ENCODE data around the gene KIF1A.

KIF1A gene

DNA sequence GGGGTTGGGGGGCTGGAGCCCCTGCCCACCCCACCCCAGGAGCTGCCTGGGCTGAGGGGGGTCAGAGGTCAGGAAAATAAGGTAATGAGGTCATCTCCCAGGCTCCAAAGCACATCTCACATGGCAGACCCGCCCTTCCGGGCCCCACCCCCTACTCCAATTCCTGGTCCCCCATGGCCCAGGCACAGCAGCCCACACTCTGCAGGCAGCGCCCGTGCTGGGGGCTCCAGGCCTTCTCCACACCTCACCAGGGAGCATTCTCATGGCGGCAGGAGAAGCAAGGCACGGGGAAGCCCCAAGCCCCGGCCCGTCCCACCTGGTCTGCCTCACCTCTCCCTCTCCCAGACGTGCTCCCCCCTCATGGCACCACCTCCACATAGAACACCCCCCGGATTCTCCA lies 84.5 kb downstream of the KIF1A start:
- no peak for DNase-seq (ENCODE audit: low spot score)

DNA sequence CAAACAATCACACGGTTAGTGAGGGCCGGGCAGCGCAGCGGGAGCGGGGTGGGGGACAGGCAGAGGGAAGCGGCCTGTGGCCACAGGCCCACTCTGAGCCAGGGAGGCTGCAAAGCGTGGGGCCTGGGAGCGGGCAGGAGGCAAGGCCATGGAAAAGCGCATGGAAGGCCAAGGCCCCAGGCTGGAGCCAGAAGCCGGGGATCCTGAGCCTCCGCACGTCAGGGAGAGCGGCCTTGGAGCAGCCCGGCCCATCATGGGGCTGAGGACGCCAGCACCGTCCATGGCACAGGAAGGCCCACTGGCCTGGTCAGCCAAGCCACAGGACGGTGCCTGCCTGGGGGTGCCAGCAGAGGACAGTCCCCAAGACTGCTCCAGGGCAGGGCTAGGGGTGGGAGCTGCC lies 85.3 kb downstream of the KIF1A start:
- no peak for DNase-seq (ENCODE audit: low spot score)

DNA sequence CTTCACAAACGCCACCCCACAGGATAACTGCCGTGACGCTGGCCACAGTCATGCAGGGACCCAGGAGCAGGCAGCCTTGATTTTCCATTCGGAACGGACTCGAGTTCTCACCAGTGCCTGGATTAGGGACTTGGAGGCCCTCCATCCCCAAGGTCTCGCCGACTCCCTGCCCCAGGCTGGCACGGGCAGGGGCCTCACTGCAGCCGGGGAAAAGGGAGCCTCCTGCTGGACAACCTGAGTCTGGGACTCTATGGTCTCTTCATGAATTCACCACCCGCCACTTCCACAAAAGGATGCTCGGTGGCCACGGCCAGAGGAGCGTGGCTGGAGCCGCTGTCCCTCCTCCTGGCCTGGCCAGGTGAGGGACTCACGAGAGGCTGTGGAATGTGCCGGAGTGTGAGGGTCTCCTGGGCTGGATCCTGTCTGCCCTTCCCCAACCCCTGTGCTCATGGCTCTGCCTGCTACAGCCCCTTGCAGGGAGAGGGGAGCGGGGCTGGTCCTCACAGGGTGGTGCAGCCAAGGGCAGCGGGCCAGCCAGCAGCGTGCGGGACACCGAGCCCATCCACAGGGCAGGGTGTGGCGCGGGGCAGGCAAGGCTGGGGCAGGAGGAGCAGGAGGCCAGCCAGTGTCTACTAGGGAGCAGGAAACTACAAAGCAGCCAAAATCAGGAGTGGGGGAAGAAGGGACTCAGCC lies 86.1 kb downstream of the KIF1A start:
- DNase-seq (ENCODE audit: low spot score), result no peak

DNA sequence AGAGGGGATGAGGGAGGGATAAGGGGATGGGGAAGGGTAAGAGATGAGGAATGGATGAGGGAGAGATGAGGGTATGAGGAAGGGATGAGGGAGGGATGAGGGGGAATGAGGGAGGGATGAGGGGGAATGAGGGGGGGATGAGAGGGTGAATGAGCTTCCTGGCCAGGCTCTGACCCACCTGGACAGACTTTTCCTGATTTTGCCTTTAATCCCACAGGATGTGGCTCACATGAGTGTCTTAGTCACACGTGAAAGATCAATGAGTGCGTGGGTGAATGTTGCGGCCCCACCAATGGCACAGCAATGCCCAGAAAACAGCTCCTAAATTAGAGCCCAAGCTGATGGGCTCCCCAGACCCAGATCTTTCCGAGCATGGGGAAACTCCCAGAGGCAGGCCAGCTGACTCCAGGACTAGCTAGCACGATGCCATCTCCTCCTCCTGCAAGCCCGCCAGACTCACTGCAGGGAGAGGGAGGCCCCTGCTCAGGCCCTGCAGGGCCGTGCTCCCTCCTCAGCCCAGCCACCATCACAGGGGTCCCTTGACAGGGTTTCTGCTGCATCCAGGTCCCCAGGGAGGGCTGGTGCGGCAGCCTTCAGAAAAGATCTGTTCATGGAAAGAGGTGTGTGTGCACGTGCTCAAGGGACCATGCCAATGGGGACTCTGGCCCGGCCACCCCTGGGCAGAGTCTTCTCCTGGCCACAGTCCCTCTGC lies 87.0 kb downstream of the KIF1A start:
- no peak for DNase-seq (ENCODE audit: low spot score)

DNA sequence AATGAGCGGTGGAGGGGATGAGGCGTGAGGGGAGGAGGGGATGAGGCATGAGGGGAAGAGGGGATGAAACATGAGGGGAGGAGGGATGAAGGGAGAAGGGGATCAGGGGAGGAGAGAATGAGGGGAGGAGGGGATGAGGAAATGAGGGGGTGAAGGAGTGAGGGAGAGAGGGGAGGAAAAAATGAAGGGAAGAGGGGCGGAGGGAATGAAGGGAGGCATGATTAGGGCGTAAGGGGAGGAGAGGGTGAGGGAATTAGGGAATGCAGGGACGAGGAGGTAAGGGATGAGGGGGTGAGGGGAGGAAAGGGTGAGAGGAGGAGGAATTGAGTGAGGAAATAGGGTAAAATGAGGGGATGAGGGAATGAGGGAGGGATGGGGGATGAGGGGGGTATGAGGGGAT lies 87.8 kb downstream of the KIF1A start:
- no peak for DNase-seq (ENCODE audit: low spot score)

DNA sequence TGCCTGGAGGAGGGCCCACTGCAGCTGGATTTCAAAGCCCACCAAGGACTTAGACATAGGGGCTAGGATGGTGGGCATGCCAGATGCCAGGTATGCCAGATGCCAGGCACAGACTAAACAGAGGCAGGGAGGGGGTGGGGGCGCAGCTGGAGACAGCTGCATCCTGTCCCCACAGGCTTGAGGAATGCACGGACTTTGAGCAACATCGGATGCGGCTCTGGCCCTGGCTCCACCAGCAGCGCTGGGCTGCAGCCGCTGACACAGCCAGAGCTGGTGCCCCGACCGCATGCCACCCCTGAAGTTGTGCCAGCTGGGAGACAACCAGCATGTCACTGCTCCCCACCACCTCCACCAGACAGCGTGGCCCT lies 88.9 kb downstream of the KIF1A start:
- DNase-seq (ENCODE audit: low spot score), result no peak

DNA sequence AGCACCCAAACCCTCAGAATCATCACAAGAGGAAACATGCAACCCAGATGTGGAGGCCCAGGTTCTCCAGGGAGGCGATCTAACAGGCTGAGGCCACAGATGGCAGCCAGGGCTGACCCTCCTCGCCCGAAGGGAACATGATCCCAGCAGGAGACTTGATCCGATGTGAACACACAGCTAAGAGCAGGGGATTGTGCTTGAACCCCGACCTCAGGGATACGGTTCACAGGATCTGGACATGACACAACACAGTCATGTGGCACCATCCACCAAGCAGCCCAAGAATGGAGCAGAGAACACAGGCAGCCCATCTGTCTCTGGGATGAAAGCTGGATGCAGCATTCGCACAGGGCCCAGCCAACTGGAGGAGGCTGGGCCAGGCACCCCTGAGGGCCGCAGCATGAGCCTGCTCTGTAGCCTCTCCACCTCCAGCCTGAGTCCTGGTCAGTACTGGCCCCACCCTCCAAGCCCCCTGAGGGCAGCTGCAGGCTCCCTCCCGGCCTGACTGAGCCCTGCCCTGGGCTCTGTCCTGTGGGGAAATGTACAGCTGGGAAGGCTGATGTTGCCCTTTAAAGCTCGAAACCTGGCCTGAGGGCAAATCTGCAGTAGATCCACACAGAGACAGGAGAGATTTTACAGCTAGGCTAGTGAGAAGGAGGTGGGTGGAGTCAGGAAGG lies 89.4 kb downstream of the KIF1A start:
- no peak for DNase-seq (ENCODE audit: low spot score)

DNA sequence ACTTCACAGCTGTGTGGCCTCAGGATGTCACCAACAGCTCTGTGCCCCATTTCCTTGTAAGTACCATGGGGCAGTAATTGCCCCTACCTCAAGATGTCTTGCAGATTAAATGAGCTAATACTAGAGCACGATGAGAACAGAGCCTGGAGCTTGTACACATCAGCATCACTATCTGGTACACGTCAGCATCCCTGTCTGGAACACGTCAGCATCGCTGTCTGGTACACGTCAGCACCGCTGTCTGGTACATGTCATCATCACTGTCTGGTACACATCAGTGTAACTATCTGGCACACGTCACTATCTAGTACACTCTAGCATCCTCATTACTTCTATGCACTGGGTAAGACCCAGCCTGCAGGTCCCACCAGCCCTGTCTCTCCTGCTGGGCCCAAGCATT lies 91.2 kb downstream of the KIF1A start:
- DNase-seq (ENCODE audit: low spot score), result no peak

DNA sequence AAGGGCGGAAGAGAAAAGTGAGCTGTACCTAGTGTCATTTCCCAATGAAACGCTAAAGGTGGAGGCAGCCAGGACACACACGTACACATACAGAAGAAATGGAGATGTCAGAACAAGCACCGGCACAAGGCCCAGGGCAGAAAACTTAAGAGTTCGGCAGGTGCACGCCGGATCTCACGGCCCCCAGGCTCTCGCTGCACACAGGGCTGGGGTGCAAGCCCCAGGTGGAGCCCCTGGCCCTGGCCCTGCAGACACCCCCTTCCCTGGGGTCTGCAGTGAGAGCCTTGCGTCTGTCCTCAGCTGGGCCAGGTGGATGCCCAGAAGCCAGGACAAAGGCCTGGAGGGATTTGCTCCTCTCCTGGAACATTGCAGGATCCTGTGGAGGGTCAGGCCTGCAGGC lies 91.7 kb downstream of the KIF1A start:
- DNase-seq (ENCODE audit: low spot score), result no peak

DNA sequence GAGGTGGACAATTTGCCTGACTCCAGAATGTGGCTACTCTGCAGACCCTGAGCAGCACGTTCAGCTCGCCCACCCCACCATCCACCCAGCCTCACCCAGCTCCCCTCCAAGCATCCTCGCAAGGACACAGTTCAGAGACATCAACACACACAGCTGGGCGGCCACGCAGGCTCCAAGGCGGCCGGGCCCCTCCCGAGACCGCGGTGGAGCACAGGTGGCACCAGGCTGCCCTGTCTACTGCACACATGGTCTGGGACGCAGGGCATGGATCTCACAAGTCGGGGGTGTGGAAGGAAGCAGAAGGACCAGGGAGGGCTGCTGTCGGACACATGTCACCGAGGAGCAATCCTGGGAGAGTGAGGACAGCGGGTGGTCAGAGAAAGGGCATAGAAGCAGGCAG lies 92.1 kb downstream of the KIF1A start:
- no peak for DNase-seq (ENCODE audit: low spot score)

DNA sequence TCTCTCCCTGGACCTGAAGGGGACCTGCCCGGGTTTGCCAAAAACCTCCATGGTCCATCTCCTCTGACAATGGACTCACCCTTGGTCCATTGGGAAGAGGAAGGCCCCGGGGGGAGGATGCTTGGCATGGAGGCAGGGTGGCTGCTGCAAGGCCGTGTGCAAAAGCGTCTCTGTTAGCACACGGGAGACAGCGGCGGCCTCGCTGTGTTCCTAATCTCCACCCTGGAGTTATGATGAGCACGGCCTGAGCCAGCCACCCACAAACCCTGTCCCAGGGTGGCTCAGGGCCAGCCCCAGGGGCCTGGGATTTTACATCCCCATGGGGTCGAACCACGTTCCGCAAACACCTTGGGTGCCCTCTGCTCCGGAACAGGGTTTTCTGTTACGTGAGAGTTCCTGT lies 92.6 kb downstream of the KIF1A start:
- no peak for DNase-seq (ENCODE audit: low spot score)

DNA sequence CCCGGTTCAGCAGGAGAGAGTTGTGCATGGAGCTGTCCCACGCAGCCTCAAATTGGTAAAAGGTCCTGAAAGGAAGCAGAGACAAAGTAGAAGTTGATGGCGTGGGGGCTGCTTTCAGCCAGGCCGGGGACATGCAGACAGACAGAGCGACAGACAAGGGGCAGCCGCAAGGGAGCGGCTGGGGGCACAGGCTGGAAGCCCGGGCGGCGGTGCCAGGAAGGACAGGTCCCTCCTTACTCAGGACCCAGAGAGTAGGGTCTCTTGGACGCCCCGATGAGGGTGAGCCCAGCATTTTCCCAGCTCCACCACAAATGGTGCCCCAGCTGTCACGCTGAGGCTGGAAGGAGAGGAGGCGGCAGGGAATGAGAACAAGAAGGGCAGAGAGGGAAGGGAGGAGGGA lies 93.1 kb downstream of the KIF1A start:
- no peak for DNase-seq (ENCODE audit: low spot score)

DNA sequence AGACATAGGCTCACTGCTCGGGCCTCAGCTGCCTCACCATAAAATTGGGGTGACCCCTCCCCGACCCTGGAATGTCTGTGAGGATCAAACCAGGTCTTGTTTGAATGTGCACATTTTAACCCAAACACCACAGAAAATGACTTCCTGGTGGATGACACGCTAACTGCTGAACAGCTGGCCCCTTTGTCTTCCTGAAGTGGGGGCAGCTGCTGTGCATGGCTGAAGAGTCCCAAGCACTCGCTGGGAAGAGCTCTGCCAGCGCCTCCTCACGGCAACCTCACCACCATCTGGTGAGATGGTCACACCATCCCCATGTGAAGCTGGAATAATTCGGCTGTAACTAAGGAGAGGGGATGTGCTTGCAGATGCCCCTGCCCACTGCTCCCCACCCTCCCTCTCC lies 94.3 kb downstream of the KIF1A start:
- DNase-seq (ENCODE audit: low spot score), result no peak

DNA sequence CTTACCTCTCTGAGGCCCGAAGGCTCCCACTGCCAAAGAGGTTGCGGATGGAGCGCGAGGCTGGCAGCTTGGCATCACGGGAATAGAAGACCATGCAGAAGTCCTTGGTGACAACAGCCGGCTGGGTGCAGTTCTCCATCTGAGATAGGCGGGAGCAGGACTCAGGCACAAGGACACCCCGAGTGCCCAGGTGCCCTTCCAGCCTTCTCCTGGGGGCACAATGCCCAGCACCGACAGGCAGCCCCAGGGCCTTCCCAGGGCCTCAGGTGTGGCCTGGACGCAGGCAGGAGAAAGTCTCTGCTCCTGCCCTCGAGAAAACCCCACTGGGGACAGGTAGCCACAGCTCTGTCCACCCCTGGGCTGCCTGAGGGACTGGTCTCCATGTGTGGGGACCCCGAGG lies 94.8 kb downstream of the KIF1A start:
- no peak for DNase-seq (ENCODE audit: low spot score)

DNA sequence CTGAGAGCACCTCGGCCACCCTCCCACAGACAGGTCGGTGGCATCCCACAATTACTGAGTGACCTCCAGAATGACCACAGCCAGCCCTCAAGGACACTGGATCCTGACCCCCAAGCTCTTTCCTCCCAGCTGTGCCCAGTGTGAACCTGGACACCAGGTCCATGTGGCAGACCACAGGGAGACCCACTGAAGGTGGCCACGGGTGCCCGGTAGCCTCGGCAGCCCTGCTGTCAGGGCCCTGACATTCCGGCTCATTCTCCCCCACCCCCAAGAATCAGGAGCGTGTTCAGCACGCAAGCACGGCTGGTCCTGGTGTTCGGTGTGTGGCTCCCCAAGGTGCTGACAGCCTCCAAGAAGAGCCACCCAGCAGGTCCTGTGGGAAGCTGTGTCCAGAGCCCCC lies 95.6 kb downstream of the KIF1A start:
- DNase-seq (ENCODE audit: low spot score), result no peak

DNA sequence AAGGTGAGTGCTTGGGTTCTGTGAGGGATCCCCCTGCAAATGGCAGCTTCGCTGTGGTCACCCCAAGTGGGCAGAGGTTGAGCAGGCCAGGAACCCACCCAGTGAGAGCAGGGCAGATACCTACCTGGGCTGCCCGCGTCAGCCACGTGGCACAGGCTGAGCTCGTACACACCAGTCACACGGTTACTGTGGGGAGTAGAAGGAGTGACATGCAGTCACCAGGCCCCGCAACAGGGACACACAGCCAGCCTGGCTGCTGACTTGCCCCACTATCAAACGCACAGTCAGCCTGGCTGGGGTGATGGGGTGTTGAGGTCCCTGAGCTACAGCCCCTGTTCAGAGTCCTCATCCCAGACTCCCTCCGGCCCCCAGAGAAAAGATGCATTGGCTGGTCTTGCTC lies 96.2 kb downstream of the KIF1A start:
- DNase-seq (ENCODE audit: low spot score), result no peak

DNA sequence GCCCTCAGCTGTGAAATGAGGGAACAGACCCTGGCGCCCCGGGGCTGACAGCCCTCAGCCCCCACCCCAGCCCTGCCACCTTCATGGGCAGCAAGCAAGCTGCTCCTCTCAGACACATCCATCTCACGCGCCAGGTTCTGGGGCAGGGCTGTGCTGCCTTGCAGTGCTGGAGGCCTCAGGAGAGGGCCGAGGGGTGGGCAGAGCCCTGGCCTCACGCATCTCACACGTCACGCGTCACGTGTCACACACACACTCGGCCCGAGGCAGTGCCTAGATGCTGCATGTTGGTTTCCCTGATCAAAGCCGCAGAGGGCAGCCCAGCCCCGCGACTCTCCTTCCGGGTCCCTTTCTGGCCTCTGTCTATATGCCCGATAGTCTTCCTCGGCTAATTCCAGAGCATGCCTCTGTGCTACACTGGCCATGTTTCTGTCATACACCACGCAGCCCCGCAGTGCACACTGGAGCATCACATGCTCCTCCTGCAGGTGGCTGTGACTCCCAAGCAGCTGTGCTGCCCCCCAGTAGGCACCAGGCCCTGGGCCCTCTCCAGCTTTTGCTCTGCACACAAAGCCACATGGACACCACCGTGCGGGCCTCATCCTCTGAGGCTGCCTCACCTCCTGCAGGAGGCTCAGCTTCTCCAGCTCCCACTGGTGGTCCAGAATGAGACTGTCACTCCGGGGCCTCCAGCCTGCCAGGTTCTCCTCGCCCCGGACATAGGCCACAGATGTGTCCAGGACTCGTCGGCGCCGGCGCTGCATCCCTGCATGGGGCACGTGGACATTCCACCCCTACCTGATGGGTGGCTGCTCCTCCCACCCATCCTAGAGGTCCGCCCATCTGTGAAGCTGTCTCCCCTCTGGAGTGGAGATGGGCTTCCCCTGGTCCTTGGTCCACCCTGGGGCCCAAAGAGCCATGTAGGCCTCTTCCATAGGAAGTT lies 97.0 kb downstream of the KIF1A start:
- DNase-seq (ENCODE audit: low spot score), result no peak

DNA sequence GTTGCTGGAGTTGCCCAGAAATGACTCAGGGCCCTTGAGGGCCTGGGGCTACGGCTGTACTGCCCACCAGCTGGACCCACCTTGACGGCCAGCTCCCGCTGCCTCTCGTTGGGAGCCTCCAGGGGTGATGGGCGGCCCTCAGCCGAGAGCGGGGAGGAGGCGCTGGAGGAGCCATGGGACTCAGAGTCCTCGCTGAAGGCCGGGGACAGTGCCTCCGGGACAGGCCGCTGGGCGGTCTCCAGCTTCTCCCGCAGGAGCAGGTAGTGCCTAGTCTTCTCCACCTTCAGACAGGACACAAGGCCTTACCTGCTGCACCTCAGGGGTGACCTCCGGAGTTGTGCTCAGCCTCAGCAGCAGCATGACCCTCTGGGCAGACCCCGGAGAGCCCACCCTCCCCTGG lies 97.6 kb downstream of the KIF1A start:
- DNase-seq (ENCODE audit: low spot score), result no peak

DNA sequence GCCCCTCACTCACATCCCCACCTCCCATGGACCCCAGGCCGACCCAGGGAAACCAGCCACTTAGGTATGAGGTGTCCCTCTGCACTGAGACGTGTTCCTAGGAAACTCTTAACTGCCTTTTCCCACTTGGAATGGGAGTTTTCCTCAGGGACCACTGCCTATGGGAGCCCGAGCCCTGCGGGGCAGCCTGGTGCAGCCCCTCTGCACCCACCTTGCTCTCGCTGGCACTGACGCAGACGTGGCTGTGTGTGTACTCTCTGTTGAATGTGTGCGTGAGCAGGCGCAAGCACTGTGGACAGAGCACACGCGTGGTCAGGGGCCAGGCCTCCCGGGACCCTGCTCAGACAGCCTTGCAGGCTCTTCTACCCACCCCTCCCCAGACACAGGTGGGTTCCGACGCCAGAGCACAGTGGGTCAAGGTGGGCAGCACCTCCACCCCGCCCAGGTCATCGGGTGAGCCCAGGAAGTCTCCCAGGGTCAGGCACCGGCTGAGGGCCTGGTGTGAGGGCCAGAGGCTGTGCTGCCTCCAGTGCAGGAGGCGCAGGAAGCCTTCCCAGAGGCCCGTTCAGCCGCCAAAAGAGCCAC lies 98.3 kb downstream of the KIF1A start:
- no peak for DNase-seq (ENCODE audit: low spot score)

DNA sequence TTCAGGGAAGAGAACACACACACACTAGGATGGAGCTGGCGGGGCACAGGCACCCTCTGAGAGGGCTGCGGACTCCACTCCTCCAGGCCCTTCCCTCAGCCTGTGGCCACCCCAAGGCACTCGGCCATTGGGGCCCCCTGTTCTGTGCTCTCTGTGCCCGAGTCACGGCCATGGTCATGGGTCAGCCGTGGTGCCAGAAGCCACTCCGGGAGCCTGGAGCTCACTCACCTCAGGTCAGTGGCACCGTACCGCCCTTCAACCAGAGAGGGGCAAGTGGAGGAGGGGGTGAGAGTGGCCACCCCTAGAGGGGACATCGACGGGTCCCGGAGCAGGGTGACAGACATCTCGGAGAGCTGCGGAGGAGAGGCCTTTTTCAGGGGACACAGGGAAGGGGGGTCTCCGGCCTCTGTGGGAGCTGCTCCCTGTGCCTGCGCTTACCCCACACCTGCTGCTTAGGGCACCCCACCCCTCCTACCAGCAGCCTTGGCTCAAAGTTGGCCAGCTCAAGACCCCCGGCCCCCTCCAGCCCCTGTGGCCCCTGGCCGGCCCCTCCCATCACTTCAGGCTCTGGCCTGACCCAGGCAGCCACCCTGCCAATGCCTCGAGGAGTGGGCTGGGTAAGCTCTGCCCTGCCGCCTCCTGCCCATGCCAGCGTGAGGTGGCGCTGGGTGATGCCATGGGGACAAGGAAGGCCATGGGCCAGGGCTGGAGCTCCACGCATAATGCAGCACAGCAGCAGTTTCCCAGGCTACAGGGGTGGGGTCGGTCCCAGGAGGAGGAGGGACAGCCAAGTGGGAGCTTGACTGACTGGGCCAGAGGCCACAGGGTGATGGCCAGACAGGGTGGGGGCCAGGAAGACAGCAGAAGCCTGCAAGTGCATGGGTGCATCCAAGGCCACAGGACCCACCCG lies 99.1 kb downstream of the KIF1A start:
- DNase-seq (ENCODE audit: low spot score), result no peak

Data from pons (tissue), 1 donor.